Nucleus accumbens (tissue), 56 donors: Measurements from ENCODE around the gene TBC1D16.
"Not testable (repeated sequence)": the region's sequence is repeated elsewhere in the genome, so short reads cannot be mapped to it uniquely, and the experiment has no call there.

Source experiments
- DNase-seq, 56 donors: peaks; one replicate each; lab custom pipeline; 2025; lab: John Stamatoyannopoulos, UW

Gene TBC1D16

GRCh38 chr17:80053102-80053501 lies 17.4 kb upstream of the TBC1D16 start:
- DNase-seq = no peak

DNA sequence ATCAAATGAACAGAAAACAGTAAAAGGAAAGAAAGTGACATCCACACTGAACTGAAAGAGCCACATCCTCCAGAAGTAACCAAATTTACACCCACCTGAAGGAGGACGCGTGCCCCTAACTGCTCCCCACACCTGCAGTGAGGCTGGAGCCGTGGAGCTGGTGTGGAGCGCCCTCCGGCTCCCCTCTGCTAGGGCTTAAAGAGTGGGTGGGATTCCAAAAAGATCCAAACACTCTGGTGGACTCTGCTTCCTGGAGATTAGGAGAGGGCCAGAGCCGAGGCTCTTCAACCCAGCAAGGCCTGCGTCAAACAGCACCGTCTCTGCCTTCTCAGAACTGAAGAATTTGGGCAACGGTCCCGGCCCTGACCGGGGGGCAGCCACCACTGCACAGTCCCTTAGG lies 16.0 kb upstream of the TBC1D16 start:
- no peak for DNase-seq

DNA sequence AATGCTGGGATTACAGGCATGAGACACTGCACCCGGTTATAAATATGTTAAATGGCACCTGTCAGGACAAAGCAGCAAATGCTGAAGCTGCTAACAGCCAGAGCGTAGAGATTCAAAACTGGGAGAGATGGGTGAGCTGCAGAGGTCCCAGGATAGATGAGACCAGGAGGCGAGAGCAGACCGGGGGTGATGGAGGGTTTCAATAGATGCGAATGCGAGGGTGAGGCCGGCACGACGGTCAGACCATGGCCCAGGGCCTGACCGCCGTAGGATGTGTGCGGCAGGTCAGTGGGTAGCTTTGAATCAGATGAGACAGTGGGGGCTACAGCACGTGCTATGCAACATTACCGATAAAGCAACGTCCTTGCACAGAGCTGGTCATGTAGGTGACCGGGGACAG lies 15.0 kb upstream of the TBC1D16 start:
- DNase-seq = no peak

- no peak for DNase-seq
Observed at GRCh38 chr17:80049986-80050385, 14.3 kb upstream of the TBC1D16 start.

DNA sequence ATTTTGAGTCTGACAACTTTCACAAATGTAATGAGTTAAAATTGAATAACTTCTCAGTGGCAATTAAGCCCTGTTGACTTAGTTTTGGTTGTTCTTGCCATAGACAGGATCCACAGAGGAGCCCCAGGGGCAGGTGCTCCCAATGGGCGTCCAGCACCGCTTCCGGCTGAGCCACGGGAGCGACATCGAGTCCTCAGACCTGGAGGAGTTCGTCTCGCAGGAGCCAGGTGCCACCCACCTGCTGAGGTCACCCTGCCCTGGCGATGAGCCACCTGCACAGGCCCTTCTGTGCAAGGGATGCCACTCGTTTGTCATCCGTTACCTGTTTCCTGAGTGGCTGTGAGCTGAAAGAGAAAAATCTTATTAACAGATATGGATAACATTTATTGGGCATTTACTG lies 11.5 kb upstream of the TBC1D16 start:
- DNase-seq = no peak

- not testable (repeated sequence) for DNase-seq
Observed at GRCh38 chr17:80046709-80047108, 11.0 kb upstream of the TBC1D16 start.

DNA sequence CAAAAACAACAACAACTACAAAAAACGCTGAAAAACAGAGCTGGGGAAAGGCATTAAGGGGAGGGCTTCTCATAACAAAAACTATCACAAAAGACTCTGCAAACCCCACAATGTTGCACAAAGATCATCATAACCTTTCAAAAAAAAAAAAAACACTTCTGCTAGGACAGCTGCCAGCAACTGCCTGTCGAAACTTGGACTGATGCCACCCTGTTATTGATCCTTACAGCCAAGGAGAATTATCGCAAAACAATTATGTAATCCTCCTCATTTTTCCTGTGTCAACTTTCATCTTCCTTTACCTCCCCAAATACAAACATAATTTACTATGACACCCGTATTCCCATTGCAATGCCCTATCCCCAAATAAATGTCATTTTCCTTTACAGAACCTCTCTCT lies 10.0 kb upstream of the TBC1D16 start:
- no peak for DNase-seq

- DNase-seq = no peak
Observed at GRCh38 chr17:80043963-80044362, 8.3 kb upstream of the TBC1D16 start.

GRCh38 chr17:80036715-80037477 lies 1.2 kb upstream of the TBC1D16 start:
- DNase-seq = peak in 33 of 56 donors; percentile 18 to 78 (median 54)

GRCh38 chr17:80035937-80036714 lies 454 bp upstream of the TBC1D16 start, which contains the start of gene CCDC40:
Gene CCDC40 (plus strand): TSS chr17:80036642. CDS start chr17:80036663, 21 bp downstream.
- peak in 52 of 56 donors; percentile 14 to 84 (median 60) for DNase-seq

DNA sequence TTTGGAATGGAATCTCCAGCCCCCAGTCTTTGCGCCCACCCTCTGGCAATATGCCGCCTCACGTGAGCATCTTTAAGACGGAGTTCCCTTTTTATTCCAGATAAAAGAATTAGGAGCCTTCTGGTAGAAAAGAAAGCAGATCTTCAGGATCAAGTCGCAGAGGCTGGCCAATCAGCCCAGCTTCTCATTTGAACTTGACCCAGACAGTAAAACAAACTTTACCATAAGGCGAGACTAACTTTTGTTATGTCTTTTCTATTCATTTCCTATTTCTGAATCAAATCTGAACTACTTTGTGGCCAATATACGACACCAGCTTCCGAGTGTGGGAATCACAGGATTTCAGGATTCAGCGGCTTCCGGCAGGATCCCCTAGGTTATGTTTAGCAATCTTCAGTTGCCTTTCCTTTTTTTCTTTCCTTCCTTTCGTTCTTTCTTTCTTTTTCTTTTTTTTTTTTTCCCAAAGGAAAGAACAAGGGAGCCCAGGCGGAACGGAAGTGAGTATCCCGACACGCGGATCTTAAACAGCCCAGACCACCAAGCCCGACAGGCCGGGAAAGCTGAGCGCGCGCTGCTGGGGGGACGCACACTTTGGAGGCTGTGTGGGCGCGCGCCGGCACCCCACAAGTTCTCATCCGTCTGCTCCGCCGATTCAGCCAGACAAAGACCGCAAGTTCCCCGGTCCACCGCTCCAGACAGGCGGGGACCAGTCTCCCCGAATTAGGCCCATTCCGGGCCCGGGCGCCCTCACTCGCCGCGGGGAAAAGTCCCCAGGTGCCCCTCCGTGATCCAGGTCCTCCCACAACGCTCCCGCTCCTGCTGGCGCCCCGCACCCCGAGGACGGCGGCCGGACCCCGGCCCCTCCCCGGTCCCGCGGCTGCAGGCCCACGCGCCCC lies 633 bp downstream of the TBC1D16 start:
- DNase-seq = peak in 8 of 56 donors; percentile 8 to 42 (median 26)

- DNase-seq = no peak
Observed at GRCh38 chr17:80033840-80034239, 1.8 kb downstream of the TBC1D16 start.

DNA sequence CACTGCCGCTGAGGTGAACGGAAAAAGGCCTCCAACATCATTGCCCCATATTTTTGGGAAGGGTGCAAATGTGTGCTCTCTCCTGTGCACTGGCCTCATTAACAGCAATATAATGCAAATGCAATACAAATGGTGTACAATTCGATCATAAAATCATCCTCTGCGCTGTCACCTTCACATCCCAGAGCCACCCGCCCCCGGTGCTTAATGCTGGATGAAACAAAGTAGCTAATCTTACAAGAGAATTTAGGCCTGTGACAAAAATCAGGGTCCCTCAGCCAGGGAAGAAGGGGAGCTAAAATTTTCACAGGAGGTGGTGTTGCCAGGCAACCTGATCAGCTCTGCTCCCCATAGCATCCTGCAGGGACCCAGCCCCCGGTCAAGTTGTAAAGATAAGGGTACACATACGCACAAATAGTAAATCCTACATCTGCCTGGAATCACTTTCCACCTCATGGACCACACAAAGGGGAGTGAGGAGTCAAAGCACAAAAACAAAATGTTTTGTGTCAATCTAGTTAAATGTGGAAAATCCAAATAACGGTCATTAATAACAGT lies 3.0 kb downstream of the TBC1D16 start:
- DNase-seq = peak in 8 of 56 donors; percentile 8 to 54 (median 22)

DNA sequence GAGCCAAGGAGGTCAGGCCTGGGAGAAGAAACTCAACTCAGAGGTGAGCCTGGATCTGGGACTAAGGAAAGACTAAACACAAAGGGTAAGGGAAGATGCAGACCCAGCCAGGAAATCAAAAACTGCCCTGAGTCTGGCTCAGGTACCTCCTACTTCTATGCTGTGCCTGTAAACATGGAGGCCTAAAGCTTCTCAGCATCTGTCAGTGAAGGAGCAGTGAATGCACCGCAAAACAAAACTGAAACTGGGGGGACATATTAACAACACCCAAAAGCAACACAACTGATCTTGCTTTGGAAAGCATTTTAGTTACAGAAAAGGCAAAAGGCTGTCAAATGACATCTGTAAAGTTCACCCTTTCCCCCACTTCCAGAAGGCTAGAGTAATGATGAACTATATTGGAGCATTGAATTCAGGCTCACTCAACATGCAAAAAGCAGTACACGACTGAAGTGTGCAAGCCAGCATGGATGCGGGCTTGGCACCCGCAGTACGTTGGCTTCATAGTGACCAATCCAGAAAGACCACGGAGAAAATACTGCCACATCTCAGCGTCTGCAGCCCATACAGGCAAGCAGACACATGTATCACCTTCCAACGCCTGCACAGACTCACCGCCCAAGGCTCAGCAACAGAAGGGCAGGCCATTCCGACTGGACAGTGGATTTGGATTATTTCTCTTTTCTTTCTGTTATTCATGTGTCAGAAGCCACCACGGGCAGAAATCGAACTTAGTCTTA lies 3.8 kb downstream of the TBC1D16 start:
- DNase-seq = no peak

- DNase-seq = no peak
Observed at GRCh38 chr17:80030730-80031410, 4.8 kb downstream of the TBC1D16 start.

- DNase-seq = peak in 4 of 56 donors; percentile 16 to 34 (median 20)
Observed at GRCh38 chr17:80029258-80029974, 6.3 kb downstream of the TBC1D16 start.

DNA sequence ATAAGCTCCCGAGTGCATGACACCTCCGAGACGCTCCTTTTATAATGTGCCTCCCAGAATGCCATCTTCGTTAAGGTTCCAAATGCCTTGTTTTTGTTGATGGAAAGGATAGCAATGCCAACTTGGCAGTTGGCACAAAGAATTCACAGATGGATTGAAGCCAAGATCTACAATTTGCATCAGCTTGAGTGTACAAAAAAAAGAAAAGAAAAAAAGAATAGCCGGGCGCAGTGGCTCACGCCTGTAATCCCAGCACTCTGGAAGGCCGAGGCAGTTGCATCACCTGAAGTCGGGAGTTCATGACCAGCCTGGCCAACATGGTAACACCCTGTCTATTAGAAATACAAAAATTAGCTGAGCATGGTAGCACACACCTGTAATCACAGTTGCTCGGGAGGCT lies 7.6 kb downstream of the TBC1D16 start:
- no peak for DNase-seq

- DNase-seq = no peak
Observed at GRCh38 chr17:80027043-80027435, 8.6 kb downstream of the TBC1D16 start.
